Liver (tissue), 9 donors: ENCODE measurements around the gene TMEM273. TPM values are rescaled to one million over a fixed set of nuclear protein-coding genes. Genes with fewer than 3 reads are reported as not detected.

Experiments
- DNase-seq: peaks from one replicate; pipeline ENCODE4 v3.0.0-alpha.2; 2017; ENCODE audit warnings: low spot score
- H3K27ac ChIP-seq, 2 donors: one replicate each; pipeline ENCODE4 v1.7.0; 2013; ENCODE audit warnings: inconsistent platforms in 2 of 2, low read length in 2 of 2, control low read depth in 1 of 2, low read depth in 1 of 2, mild to moderate bottlenecking in 1 of 2
- H3K27me3 ChIP-seq, 4 donors: one replicate each; pipeline versions ENCODE4 v1.6.1 to v1.7.0; 2013; ENCODE audit warnings: low read length in 3 of 4, inconsistent platforms in 1 of 4, mild to moderate bottlenecking in 1 of 4, moderate library complexity in 1 of 4; ENCODE audit not compliant: control insufficient read depth in 4 of 4, insufficient read depth in 4 of 4
- H3K36me3 ChIP-seq, 4 donors: one replicate each; pipeline versions ENCODE4 v1.6.1 to v1.7.0; 2013; ENCODE audit warnings: low read length in 3 of 4, mild to moderate bottlenecking in 3 of 4, low read depth in 1 of 4, moderate library complexity in 1 of 4; ENCODE audit not compliant: control insufficient read depth in 4 of 4, insufficient read depth in 3 of 4
- H3K4me1 ChIP-seq, 4 donors: one replicate each; pipeline versions ENCODE4 v1.6.1 to v1.7.0; 2013; ENCODE audit warnings: low read length in 3 of 4, mild to moderate bottlenecking in 3 of 4, moderate library complexity in 1 of 4; ENCODE audit not compliant: control insufficient read depth in 4 of 4, insufficient read depth in 4 of 4
- H3K4me3 ChIP-seq, 3 donors: one replicate each; pipeline versions ENCODE4 v1.6.1 to v1.7.0; 2013; ENCODE audit warnings: low read length in 3 of 3, control low read depth in 1 of 3, low read depth in 1 of 3, mild to moderate bottlenecking in 1 of 3
- H3K9ac ChIP-seq, 2 donors: one replicate each; pipeline ENCODE4 v1.7.0; 2013; ENCODE audit warnings: low read length in 2 of 2, mild to moderate bottlenecking in 2 of 2, moderate library complexity in 2 of 2, control low read depth in 1 of 2, low read depth in 1 of 2
- H3K9me3 ChIP-seq, 4 donors: one replicate each; pipeline versions ENCODE4 v1.6.1 to v1.7.0; 2013; ENCODE audit warnings: low read length in 3 of 4; ENCODE audit not compliant: control insufficient read depth in 4 of 4
- EGR1 ChIP-seq, 2 donors: IDR thresholded peaks; 2 replicates each; pipeline ENCODE4 v1.6.1; 2016 to 2018; ENCODE audit warnings: antibody characterized with exemption in 2 of 2, low read depth in 2 of 2
- FOXA1 ChIP-seq: IDR thresholded peaks from 2 replicates; pipeline ENCODE4 v1.6.1; 2016; ENCODE audit warnings: antibody characterized with exemption
- FOXA2 ChIP-seq: IDR thresholded peaks from 2 replicates; pipeline ENCODE4 v1.6.1; 2016; ENCODE audit warnings: antibody characterized with exemption
- GABPA ChIP-seq, 2 donors: IDR thresholded peaks in 1 of 2; conservative IDR thresholded peaks in 1 of 2; 2 replicates each; pipeline ENCODE4 v1.6.1; 2016; ENCODE audit warnings: antibody characterized with exemption in 2 of 2, mild to moderate bottlenecking in 1 of 2, moderate library complexity in 1 of 2
- HNF4A ChIP-seq, 2 donors: conservative IDR thresholded peaks; 2 replicates each; pipeline ENCODE4 v1.6.1; 2016; ENCODE audit warnings: antibody characterized with exemption in 2 of 2, mild to moderate bottlenecking in 2 of 2
- HNF4G ChIP-seq: IDR thresholded peaks from 2 replicates; pipeline ENCODE4 v1.6.1; 2016; ENCODE audit warnings: antibody characterized with exemption
- JUND ChIP-seq, 2 donors: IDR thresholded peaks; 2 replicates each; pipeline ENCODE4 v1.6.1; 2016; ENCODE audit warnings: antibody characterized with exemption in 2 of 2
- NR2F2 ChIP-seq: IDR thresholded peaks from 2 replicates; pipeline ENCODE4 v1.6.1; 2016; ENCODE audit warnings: antibody characterized with exemption
- RAD21 ChIP-seq, 2 donors: IDR thresholded peaks; 2 replicates each; pipeline ENCODE4 v1.6.1; 2016; ENCODE audit warnings: antibody characterized with exemption in 2 of 2, mild to moderate bottlenecking in 2 of 2
- RXRA ChIP-seq, 2 donors: IDR thresholded peaks; 2 replicates each; pipeline ENCODE4 v1.6.1; 2017 to 2018; ENCODE audit warnings: antibody characterized with exemption in 2 of 2, mild to moderate bottlenecking in 1 of 2
- SP1 ChIP-seq: IDR thresholded peaks from 2 replicates; pipeline ENCODE4 v1.6.1; 2018; ENCODE audit warnings: antibody characterized with exemption, mild to moderate bottlenecking
- TAF1 ChIP-seq: conservative IDR thresholded peaks from 2 replicates; pipeline ENCODE4 v1.6.1; 2016; ENCODE audit warnings: antibody characterized with exemption, mild to moderate bottlenecking
- YY1 ChIP-seq: IDR thresholded peaks from 2 replicates; pipeline ENCODE4 v1.6.1; 2016; ENCODE audit warnings: antibody characterized with exemption, mild to moderate bottlenecking
- WGBS: extraction: QIAGEN DNeasy Blood & Tissue Kit; methylation state at CpG from one replicate; pipeline ENCODE4 v1.1.7; 2013; 5-methylcytosine and 5-hydroxymethylcytosine counted together
- polyA plus RNA-seq, 2 donors: library from polyadenylated mRNA; stranded (reverse) in 1 of 2; unstranded in 1 of 2; fragments of 200-250 nt in 1 of 2; fragments of >200 nt in 1 of 2; fragmentation: Nextera tagmentation in 1 of 2; extraction: Ambion mirVana in 1 of 2; gene quantifications; one replicate each; pipeline versions ENCODE4 v1.2.1 to v1.2.3, GENCODE V29; 2013 to 2015
- total RNA-seq, 2 donors: library from RNA; depleted of rRNA; stranded (reverse); fragments of >200 nt; gene quantifications; one replicate each; pipeline ENCODE4 v1.2.3, GENCODE V29; 2014
- TF ChIP-seq, protein P1 (sequence below): IDR thresholded peaks from 2 replicates; pipeline ENCODE4 v1.6.1; 2016; ENCODE audit warnings: antibody characterized with exemption, mild to moderate bottlenecking
- TF ChIP-seq, protein P2 (sequence below): fragments of 150-350 bp; IDR thresholded peaks from 2 replicates; pipeline ENCODE4 v1.5.1; 2017; ENCODE audit warnings: improper control_type of control experiment, low read depth, low read length; ENCODE audit not compliant: missing input control
- TF ChIP-seq, protein P3 (sequence below): IDR thresholded peaks from 2 replicates; pipeline ENCODE4 v1.6.1; 2016; ENCODE audit warnings: antibody characterized with exemption
- TF ChIP-seq, protein P4 (sequence below): IDR thresholded peaks from 2 replicates; pipeline ENCODE4 v1.6.1; 2016; ENCODE audit warnings: antibody characterized with exemption
- donor health status: healthy.
- donor health status: healthy.
- donor health status: healthy.
- donor health status: healthy.
- donor health status: healthy.

The TMEM273 gene
- total and polyA plus RNA-seq, 4 donors: 2.5 to 9.5 (median 4.5) TPM

DNA sequence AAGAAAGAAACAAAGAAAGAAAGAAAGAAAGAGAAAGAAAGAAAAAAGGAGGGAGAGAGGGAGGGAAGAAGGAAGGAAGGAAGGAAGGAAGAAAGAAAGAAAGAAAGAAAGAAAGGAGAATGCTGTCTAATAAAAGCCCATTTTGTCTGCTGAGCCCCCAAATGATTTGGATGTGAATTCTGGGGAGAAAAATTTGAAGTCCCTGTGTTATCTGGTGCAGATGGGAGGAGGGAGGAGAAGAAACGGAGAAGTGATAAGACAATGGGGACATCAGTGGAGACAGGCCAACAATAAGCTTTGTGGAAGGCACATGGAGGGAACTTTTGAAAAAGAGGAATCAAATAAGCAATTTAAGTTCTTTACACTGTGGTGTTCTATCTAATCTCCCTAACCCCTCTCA lies 24.6 kb upstream of the TMEM273 start:
- no peak for TF ChIP-seq FOXA1
- no peak for TF ChIP-seq FOXA2
- Histone ChIP-seq H3K27me3 (no peaks in the 10 kb centered on the region), H3K27ac (no peak overlapping the region), H3K9me3 (no peaks in the 10 kb centered on the region), H3K4me3 (no peak overlapping the region), H3K36me3 (no peaks in the 10 kb centered on the region), H3K9ac (no peak overlapping the region), H3K4me1 (no peaks in the 10 kb centered on the region)
- WGBS: 36% methylated on average over 1 of the region's 1 CpG
- DNase-seq: no peak

DNA sequence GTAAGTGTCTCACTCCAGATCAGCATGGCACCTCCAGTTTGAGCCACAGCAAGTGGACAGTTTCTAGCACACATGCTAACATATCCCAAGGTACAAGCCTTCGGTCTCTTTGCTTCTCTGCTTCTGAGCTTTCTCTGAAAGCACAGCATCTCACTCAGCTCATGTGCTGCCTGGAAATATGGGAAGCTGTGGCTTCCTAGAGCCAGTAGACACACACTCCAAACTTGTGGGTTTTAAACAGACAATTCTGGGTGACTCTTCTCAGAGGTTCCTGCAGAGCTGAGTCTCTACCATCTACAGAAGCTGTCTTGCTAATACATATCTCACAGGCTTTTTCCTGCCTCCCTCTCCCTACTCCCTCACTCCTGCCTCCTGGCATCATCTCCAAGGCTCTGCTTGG lies 23.9 kb upstream of the TMEM273 start:
- Histone ChIP-seq H3K9ac (no peak overlapping the region), H3K27me3 (no peaks in the 10 kb centered on the region), H3K36me3 (no peaks in the 10 kb centered on the region), H3K4me1 (no peaks in the 10 kb centered on the region), H3K27ac (no peak overlapping the region), H3K4me3 (no peak overlapping the region), H3K9me3 (no peaks in the 10 kb centered on the region)
- no peak for TF ChIP-seq GABPA (IDR thresholded peaks at IDR 0.05 in 1 of 2, conservative IDR thresholded peaks at IDR 0.05 in 1 of 2)
- TF ChIP-seq RXRA (IDR thresholded peaks at IDR 0.05): no peak
- no peak for TF ChIP-seq EGR1 (IDR thresholded peaks at IDR 0.05; ENCODE audit: low read depth in 2 of 2)
- TF ChIP-seq FOXA1: no peak
- no peak for TF ChIP-seq HNF4A (conservative IDR thresholded peaks at IDR 0.05)
- no peak for TF ChIP-seq RAD21 (IDR thresholded peaks at IDR 0.05)
- TF ChIP-seq FOXA2: no peak
- no peak for TF ChIP-seq SP1
- TF ChIP-seq NR2F2: no peak
- TF ChIP-seq TAF1: no peak
- no peak for DNase-seq
- 90% methylated on average over 1 of the region's 1 CpG for WGBS

DNA sequence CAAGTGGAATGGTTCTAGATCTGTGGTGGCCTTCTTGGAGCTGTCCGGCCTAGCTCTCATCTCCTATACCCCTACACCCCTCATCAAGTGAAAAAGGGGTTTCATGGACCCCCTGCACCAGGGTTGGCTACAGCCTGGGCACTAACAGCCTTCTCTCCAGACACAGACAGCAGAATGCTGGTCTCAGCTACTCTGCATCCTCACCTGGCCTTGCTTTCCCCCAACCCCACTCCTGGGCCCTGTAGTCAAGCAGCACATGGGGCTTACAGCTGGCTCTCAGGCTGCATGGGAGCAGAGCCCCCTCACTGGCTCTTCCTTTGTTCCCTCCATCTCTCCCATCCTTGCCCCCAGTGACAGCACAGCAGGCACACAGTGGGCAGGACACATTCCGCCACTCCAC lies 20.8 kb upstream of the TMEM273 start:
- Histone ChIP-seq H3K27me3 (peaks cover 0 to 5% (median under 1%) of the 10 kb centered on the region in 4 donors), H3K27ac (no peak overlapping the region), H3K9ac (no peak overlapping the region), H3K4me1 (no peaks in the 10 kb centered on the region), H3K4me3 (no peak overlapping the region), H3K9me3 (no peaks in the 10 kb centered on the region), H3K36me3 (no peaks in the 10 kb centered on the region)
- 90% methylated on average over 2 of the region's 2 CpGs for WGBS
- DNase-seq: no peak
- TF ChIP-seq FOXA2: no peak

DNA sequence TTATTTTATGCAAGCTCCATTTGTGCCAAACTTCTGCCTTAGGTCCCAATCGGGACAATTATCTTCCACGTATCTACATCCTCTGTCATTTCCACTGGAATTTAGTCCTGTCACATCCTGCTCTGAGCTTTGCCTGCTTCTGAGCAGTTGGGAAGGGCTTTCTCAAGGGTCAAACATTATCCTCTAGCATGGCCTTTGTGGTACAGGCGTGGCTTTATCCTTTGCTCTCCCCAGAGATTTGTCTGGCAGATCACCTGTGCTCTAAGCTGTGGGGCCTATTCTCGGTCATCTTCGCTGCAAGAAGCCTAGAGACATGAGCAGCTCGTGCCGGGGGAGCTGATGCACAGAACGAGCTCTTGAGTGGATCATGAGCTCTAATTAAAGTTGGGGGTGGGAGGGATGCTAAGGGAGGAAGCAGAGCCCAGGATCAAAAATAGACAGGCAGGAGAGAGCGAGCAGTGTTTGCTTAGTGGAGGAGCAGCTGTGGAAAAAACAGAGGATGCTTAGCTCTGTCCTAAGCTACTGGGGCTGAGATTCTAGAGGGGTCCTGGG lies 19.8 kb upstream of the TMEM273 start:
- Histone ChIP-seq H3K27me3 (peaks cover 0 to 5% (median under 1%) of the 10 kb centered on the region in 4 donors), H3K4me3 (no peak overlapping the region), H3K4me1 (no peaks in the 10 kb centered on the region), H3K36me3 (no peaks in the 10 kb centered on the region), H3K9ac (no peak overlapping the region), H3K9me3 (no peaks in the 10 kb centered on the region), H3K27ac (no peak overlapping the region)
- WGBS: 80% methylated on average over 9 of the region's 9 CpGs
- no peak for DNase-seq
- TF ChIP-seq JUND (IDR thresholded peaks at IDR 0.05) (no peak), NR2F2 (no peak), GABPA (IDR thresholded peaks at IDR 0.05 in 1 of 2, conservative IDR thresholded peaks at IDR 0.05 in 1 of 2) (no peak), RXRA (IDR thresholded peaks at IDR 0.05) (no peak), YY1 (no peak), HNF4A (conservative IDR thresholded peaks at IDR 0.05) (no peak), SP1 (no peak), FOXA2 (no peak), TAF1 (no peak), HNF4G (no peak)
- TF ChIP-seq, protein P1, sequence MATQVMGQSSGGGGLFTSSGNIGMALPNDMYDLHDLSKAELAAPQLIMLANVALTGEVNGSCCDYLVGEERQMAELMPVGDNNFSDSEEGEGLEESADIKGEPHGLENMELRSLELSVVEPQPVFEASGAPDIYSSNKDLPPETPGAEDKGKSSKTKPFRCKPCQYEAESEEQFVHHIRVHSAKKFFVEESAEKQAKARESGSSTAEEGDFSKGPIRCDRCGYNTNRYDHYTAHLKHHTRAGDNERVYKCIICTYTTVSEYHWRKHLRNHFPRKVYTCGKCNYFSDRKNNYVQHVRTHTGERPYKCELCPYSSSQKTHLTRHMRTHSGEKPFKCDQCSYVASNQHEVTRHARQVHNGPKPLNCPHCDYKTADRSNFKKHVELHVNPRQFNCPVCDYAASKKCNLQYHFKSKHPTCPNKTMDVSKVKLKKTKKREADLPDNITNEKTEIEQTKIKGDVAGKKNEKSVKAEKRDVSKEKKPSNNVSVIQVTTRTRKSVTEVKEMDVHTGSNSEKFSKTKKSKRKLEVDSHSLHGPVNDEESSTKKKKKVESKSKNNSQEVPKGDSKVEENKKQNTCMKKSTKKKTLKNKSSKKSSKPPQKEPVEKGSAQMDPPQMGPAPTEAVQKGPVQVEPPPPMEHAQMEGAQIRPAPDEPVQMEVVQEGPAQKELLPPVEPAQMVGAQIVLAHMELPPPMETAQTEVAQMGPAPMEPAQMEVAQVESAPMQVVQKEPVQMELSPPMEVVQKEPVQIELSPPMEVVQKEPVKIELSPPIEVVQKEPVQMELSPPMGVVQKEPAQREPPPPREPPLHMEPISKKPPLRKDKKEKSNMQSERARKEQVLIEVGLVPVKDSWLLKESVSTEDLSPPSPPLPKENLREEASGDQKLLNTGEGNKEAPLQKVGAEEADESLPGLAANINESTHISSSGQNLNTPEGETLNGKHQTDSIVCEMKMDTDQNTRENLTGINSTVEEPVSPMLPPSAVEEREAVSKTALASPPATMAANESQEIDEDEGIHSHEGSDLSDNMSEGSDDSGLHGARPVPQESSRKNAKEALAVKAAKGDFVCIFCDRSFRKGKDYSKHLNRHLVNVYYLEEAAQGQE: no peak
- TF ChIP-seq, protein P2, sequence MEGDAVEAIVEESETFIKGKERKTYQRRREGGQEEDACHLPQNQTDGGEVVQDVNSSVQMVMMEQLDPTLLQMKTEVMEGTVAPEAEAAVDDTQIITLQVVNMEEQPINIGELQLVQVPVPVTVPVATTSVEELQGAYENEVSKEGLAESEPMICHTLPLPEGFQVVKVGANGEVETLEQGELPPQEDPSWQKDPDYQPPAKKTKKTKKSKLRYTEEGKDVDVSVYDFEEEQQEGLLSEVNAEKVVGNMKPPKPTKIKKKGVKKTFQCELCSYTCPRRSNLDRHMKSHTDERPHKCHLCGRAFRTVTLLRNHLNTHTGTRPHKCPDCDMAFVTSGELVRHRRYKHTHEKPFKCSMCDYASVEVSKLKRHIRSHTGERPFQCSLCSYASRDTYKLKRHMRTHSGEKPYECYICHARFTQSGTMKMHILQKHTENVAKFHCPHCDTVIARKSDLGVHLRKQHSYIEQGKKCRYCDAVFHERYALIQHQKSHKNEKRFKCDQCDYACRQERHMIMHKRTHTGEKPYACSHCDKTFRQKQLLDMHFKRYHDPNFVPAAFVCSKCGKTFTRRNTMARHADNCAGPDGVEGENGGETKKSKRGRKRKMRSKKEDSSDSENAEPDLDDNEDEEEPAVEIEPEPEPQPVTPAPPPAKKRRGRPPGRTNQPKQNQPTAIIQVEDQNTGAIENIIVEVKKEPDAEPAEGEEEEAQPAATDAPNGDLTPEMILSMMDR: no peak
- TF ChIP-seq, protein P3, sequence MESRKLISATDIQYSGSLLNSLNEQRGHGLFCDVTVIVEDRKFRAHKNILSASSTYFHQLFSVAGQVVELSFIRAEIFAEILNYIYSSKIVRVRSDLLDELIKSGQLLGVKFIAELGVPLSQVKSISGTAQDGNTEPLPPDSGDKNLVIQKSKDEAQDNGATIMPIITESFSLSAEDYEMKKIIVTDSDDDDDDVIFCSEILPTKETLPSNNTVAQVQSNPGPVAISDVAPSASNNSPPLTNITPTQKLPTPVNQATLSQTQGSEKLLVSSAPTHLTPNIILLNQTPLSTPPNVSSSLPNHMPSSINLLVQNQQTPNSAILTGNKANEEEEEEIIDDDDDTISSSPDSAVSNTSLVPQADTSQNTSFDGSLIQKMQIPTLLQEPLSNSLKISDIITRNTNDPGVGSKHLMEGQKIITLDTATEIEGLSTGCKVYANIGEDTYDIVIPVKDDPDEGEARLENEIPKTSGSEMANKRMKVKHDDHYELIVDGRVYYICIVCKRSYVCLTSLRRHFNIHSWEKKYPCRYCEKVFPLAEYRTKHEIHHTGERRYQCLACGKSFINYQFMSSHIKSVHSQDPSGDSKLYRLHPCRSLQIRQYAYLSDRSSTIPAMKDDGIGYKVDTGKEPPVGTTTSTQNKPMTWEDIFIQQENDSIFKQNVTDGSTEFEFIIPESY: no peak
- TF ChIP-seq, protein P4, sequence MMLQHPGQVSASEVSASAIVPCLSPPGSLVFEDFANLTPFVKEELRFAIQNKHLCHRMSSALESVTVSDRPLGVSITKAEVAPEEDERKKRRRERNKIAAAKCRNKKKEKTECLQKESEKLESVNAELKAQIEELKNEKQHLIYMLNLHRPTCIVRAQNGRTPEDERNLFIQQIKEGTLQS: no peak
